K562 (cell line): ENCODE results near the gene GLB1L. TPM values are rescaled to one million over a fixed set of nuclear protein-coding genes. Genes with fewer than 3 reads are reported as not detected.

Experiments used
- BCL6 ChIP-seq: fragments of 250-450 bp; sonication (Bioruptor Pico); IDR thresholded peaks from 2 replicates; pipeline ENCODE4 v1.4.0; 2020
- CBX8 ChIP-seq: fragments of 200-600 bp; sonication (generic); IDR thresholded peaks from 2 replicates; pipeline ENCODE4 v1.6.1; 2012; ENCODE audit warnings: borderline replicate concordance, mixed run types, low read depth, mild to moderate bottlenecking, moderate library complexity, mixed read lengths, low read length, control low read depth, inconsistent platforms; ENCODE audit not compliant: poor library complexity, severe bottlenecking; ENCODE audit errors: extremely low read depth
- EZH2 ChIP-seq: IDR thresholded peaks from 2 replicates; pipeline ENCODE4 v1.6.1; 2012; ENCODE audit warnings: low read depth, mild to moderate bottlenecking, inconsistent platforms, low read length, borderline replicate concordance
- FOXM1 ChIP-seq, 2 experiments: fragments of 450-650 bp in 1 of 2; sonication (generic) in 1 of 2; formaldehyde crosslinking in 1 of 2; IDR thresholded peaks; 2 replicates each; pipeline versions ENCODE4 v1.6.1 to v1.9.0; 2017 to 2022; ENCODE audit warnings: low read depth in 2 of 2, mild to moderate bottlenecking in 2 of 2, missing genetic modification reagents in 1 of 2, moderate library complexity in 1 of 2
- GATAD2B ChIP-seq: fragments of 450-650 bp; IDR thresholded peaks from 2 replicates; pipeline ENCODE4 v1.6.1; 2017; ENCODE audit warnings: mild to moderate bottlenecking, borderline replicate concordance
- HIVEP1 ChIP-seq: fragments of 250-450 bp; sonication (Bioruptor Pico); IDR thresholded peaks from 2 replicates; pipeline ENCODE4 v1.4.0; 2020; ENCODE audit warnings: mild to moderate bottlenecking
- HMG20A ChIP-seq: fragments of 450-650 bp; formaldehyde crosslinking; conservative IDR thresholded peaks from 2 replicates; pipeline ENCODE4 v1.4.0; 2020; ENCODE audit warnings: mild to moderate bottlenecking, mixed read lengths
- IFI16 ChIP-seq: fragments of 250-450 bp; sonication (Bioruptor Pico); IDR thresholded peaks from 2 replicates; pipeline ENCODE4 v2.1.2; 2022; ENCODE audit warnings: mild to moderate bottlenecking, inconsistent platforms
- KLF10 ChIP-seq: fragments of 250-450 bp; sonication (Bioruptor Pico); IDR thresholded peaks from 2 replicates; pipeline ENCODE4 v1.6.1; 2021; ENCODE audit warnings: matching md5 sums
- KLF16 ChIP-seq: IDR thresholded peaks from 2 replicates; pipeline ENCODE4 v1.6.1; 2016; ENCODE audit warnings: antibody characterized with exemption
- L3MBTL2 ChIP-seq: fragments of 450-650 bp; IDR thresholded peaks from 2 replicates; pipeline ENCODE4 v1.6.1; 2016; ENCODE audit warnings: mild to moderate bottlenecking, moderate library complexity
- MAFK ChIP-seq: IDR thresholded peaks from 2 replicates; pipeline ENCODE4 v1.6.1; 2011; ENCODE audit warnings: low read length, improper control_type of control experiment
- PTRF ChIP-seq: fragments of 450-650 bp; IDR thresholded peaks from 2 replicates; pipeline ENCODE4 v1.6.1; 2016; ENCODE audit warnings: mild to moderate bottlenecking, missing genetic modification characterization, missing compliant biosample characterization
- SIX5 ChIP-seq, 2 experiments: IDR thresholded peaks; 2 replicates each; pipeline ENCODE4 v1.6.1; 2011; ENCODE audit warnings: low read length in 2 of 2, borderline replicate concordance in 1 of 2, low read depth in 1 of 2, mild to moderate bottlenecking in 1 of 2, moderate library complexity in 1 of 2; ENCODE audit not compliant: insufficient read depth in 1 of 2
- STAT5A ChIP-seq: IDR thresholded peaks from 2 replicates; pipeline ENCODE4 v1.6.1; 2012; ENCODE audit warnings: low read length, inconsistent platforms, borderline replicate concordance
- XRCC5 ChIP-seq: fragments of 200-400 bp; formaldehyde crosslinking; IDR thresholded peaks from 2 replicates; pipeline ENCODE4 v1.6.1; 2017; ENCODE audit warnings: low read depth, mild to moderate bottlenecking, low read length
- ZKSCAN8 ChIP-seq: fragments of 200-800 bp; sonication (Bioruptor generic); IDR thresholded peaks from 2 replicates; pipeline ENCODE4 v1.6.1; 2016; ENCODE audit warnings: missing genetic modification characterization, missing compliant biosample characterization
- ZNF445 ChIP-seq: fragments of 250-450 bp; sonication (Bioruptor Pico); IDR thresholded peaks from 2 replicates; pipeline ENCODE4 v1.4.0; 2020; ENCODE audit warnings: low read depth, mild to moderate bottlenecking, moderate library complexity
- ZNF589 ChIP-seq: fragments of 200-800 bp; sonication (Bioruptor generic); IDR thresholded peaks from 2 replicates; pipeline ENCODE4 v1.6.1; 2016; ENCODE audit warnings: low read depth, missing genetic modification characterization, missing compliant biosample characterization
- ZNF696 ChIP-seq: fragments of 250-450 bp; sonication (Bioruptor Pico); conservative IDR thresholded peaks from 2 replicates; pipeline ENCODE4 v1.4.0; 2020; ENCODE audit warnings: mild to moderate bottlenecking, moderate library complexity
- polyA plus RNA-seq, 8 experiments: library from polyadenylated mRNA; depleted of rRNA in 4 of 8; stranded (reverse) in 5 of 8; unstranded in 3 of 8; fragments of >200 nt; fragmentation: Nextera tagmentation in 2 of 8; fragmentation: Illumina TruSeq in 1 of 8; extraction: Ambion mirVana in 2 of 8; extraction: Trizol in 1 of 8; gene quantifications; 2 replicates each; pipeline versions ENCODE4 v1.2.1 to v1.2.3, GENCODE V29; 2011 to 2014; ENCODE audit warnings: inconsistent platforms in 1 of 8, missing spikeins in 1 of 8
- total RNA-seq, 7 experiments: library from RNA; depleted of rRNA in 6 of 7; stranded (reverse); fragments of >200 nt in 6 of 7; fragmentation: Illumina TruSeq in 2 of 7; extraction: Trizol in 2 of 7; gene quantifications; 2 replicates each; pipeline versions ENCODE4 v1.2.1 to v1.2.3, GENCODE V29; 2011 to 2021; ENCODE audit warnings: low replicate concordance in 1 of 7
- TF ChIP-seq, protein P1 (sequence below): fragments of 250-450 bp; sonication (Bioruptor Pico); IDR thresholded peaks from 2 replicates; pipeline ENCODE4 v1.8.0; 2021; ENCODE audit warnings: moderate library complexity, mild to moderate bottlenecking, inconsistent platforms
- TF ChIP-seq, protein P2 (sequence below): fragments of 250-450 bp; sonication (Bioruptor Pico); IDR thresholded peaks from 2 replicates; pipeline ENCODE4 v1.5.0; 2021; ENCODE audit warnings: mild to moderate bottlenecking, borderline replicate concordance

Gene GLB1L
- total and polyA plus RNA-seq, 9 of the 15 experiments (the other 6 are each of a cell fraction or from before 2014, with no cell fraction given) = 0.42 to 2.9 (median 2.5) TPM

DNA sequence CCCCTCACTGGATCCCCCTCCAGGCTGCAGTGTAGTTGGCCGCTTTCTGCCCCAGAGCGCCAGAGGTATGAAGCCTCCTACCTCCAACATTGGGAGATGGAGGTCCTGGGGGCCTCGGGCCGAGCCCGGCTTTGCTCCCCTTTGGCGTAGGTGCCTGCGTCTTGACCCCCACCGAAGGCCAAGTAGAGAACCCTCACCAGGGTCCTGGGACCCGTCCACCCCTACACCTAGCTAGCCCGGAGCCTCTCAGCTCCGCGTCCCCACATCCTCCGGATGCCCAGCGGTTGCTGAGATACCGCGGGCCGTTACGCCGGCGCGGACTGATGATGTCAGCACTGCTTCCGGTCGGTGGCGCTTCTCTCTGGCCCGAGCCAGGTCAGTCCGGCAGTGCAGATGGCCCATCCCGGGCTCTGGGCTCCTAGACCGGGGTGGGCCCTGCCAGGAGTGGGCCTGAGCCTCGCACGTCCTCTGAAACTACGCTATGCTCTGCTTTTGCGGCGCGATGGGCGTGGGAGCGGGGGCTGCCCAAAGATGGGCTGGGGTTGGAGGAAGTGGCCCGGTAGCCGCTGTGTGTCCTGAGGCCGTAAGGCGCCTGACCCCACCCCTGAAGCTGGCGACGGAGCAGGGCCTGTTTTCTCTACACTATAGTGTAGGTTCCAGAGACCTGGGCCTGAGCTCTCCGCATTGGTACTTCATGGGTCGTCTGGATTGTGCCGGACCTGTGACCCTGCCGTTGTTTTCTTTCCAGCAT lies at the start of gene GLB1L, which contains the start of gene STK16 (continued):
- TF ChIP-seq XRCC5 = no peak
- TF ChIP-seq GATAD2B = no peak
- TF ChIP-seq, protein P1, sequence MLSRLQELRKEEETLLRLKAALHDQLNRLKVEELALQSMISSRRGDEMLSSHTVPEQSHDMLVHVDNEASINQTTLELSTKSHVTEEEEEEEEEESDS (CRISPR knock-in tag) = no peak
- TF ChIP-seq HMG20A (CRISPR knock-in tag) = no peak
- no peak for TF ChIP-seq BCL6
- no peak for TF ChIP-seq IFI16
- TF ChIP-seq MAFK = no peak
- TF ChIP-seq ZNF696 (CRISPR knock-in tag) = no peak
- no peak for TF ChIP-seq ZNF589
- no peak for TF ChIP-seq KLF10 (CRISPR knock-in tag)
- TF ChIP-seq ZNF445 (CRISPR knock-in tag) = no peak
- no peak; a peak in 1 of 4 replicates for TF ChIP-seq SIX5 (IDR thresholded peaks at IDR 0.05; ENCODE audit: borderline replicate concordance in 1 of 2, insufficient read depth in 1 of 2, low read depth in 1 of 2, low read length in 2 of 2)
- no peak; the same call in 1 of the 2 replicates for TF ChIP-seq FOXM1 (IDR thresholded peaks at IDR 0.05; ENCODE audit: low read depth)
- no peak for TF ChIP-seq FOXM1 (CRISPR knock-in tag; IDR thresholded peaks at IDR 0.05; ENCODE audit: low read depth)
- TF ChIP-seq CBX8 = no peak
- TF ChIP-seq, protein P2, sequence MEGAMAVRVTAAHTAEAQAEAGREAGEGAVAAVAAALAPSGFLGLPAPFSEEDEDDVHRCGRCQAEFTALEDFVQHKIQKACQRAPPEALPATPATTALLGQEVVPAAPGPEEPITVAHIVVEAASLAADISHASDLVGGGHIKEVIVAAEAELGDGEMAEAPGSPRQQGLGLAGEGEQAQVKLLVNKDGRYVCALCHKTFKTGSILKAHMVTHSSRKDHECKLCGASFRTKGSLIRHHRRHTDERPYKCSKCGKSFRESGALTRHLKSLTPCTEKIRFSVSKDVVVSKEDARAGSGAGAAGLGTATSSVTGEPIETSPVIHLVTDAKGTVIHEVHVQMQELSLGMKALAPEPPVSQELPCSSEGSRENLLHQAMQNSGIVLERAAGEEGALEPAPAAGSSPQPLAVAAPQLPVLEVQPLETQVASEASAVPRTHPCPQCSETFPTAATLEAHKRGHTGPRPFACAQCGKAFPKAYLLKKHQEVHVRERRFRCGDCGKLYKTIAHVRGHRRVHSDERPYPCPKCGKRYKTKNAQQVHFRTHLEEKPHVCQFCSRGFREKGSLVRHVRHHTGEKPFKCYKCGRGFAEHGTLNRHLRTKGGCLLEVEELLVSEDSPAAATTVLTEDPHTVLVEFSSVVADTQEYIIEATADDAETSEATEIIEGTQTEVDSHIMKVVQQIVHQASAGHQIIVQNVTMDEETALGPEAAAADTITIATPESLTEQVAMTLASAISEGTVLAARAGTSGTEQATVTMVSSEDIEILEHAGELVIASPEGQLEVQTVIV (CRISPR knock-in tag) = no peak
- peak; percentile 56 for TF ChIP-seq L3MBTL2
- TF ChIP-seq STAT5A = no peak
- no peak for TF ChIP-seq PTRF (tag)
- TF ChIP-seq HIVEP1 (CRISPR knock-in tag) = no peak
- TF ChIP-seq EZH2 = no peak
- no peak for TF ChIP-seq ZKSCAN8 (CRISPR knock-in tag)
- TF ChIP-seq KLF16 = peak; percentile 83
